ENCODE results near the gene TRIM32. TPM values are rescaled to one million over a fixed set of nuclear protein-coding genes. Genes with fewer than 3 reads are reported as not detected.

Gene TRIM32
- total RNA-seq, result 23.0 and 38.9 TPM in 2 replicates

GRCh38 chr9:116687074-116687753 lies at the start of gene TRIM32:
Gene TRIM32, plus strand, starts transcription at chr9:116687305. Its CDS starts 10,438 bp downstream, at chr9:116697743.

